OCI-LY3 (cell line): ENCODE data around the gene ACYP2.
"Not testable (repeated sequence)": the region's sequence is repeated elsewhere in the genome, so short reads cannot be mapped to it uniquely, and the experiment has no call there.

ENCODE experiments used
- H2AFZ ChIP-seq: fragments of 200-600, 300-600 bp; shearing (Covaris generic); 2 replicates; pipeline ENCODE4 v1.6.0; 2014; ENCODE audit warnings: antibody characterized with exemption, low read depth, low read length
- H3K27ac ChIP-seq: fragments of 200-600, 300-600 bp; sonication (generic); 2 replicates; pipeline ENCODE4 v1.5.1; 2014; ENCODE audit warnings: mild to moderate bottlenecking, low read length, moderate library complexity, mixed read lengths
- H3K27me3 ChIP-seq: fragments of 200-600, 300-600 bp; sonication (generic); 2 replicates; pipeline ENCODE4 v1.6.1; 2014; ENCODE audit warnings: low read depth, low read length, mixed read lengths
- H3K36me3 ChIP-seq: fragments of 200-600, 300-600 bp; sonication (generic); replicated peaks from 2 replicates; pipeline ENCODE3; 2014; ENCODE audit warnings: low read depth, low read length, mixed read lengths
- H3K4me1 ChIP-seq: fragments of 300-600, 200-600 bp; sonication (generic); 2 replicates; pipeline ENCODE4 v1.6.1; 2014; ENCODE audit warnings: low read length, mixed read lengths
- H3K4me2 ChIP-seq: fragments of 200-600, 300-600 bp; sonication (generic); 2 replicates; pipeline ENCODE4 v1.6.1; 2014; ENCODE audit warnings: low read length, mixed read lengths
- H3K4me3 ChIP-seq: fragments of 300-600, 200-600 bp; sonication (generic); 2 replicates; pipeline ENCODE4 v1.5.1; 2014; ENCODE audit warnings: antibody characterized with exemption, mild to moderate bottlenecking, low read length, moderate library complexity
- H3K79me2 ChIP-seq: fragments of 300-600, 200-600 bp; shearing (Covaris generic); 2 replicates; pipeline ENCODE4 v1.6.1; 2014; ENCODE audit warnings: mild to moderate bottlenecking, low read length, mixed read lengths
- H3K9ac ChIP-seq: fragments of 300-600, 200-600 bp; shearing (Covaris generic); 2 replicates; pipeline ENCODE4 v1.6.0; 2014; ENCODE audit warnings: mild to moderate bottlenecking, low read length, moderate library complexity
- H3K9me3 ChIP-seq: fragments of 200-600, 300-600 bp; shearing (Covaris generic); 2 replicates; pipeline ENCODE4 v1.6.1; 2014; ENCODE audit warnings: low read length, mixed read lengths; ENCODE audit not compliant: insufficient read depth
- H4K20me1 ChIP-seq: fragments of 200-600, 300-600 bp; sonication (generic); 2 replicates; pipeline ENCODE4 v1.6.1; 2016; ENCODE audit warnings: low read length, mixed read lengths; ENCODE audit not compliant: insufficient read depth
- CTCF ChIP-seq: fragments of 200-600, 300-600 bp; sonication (generic); IDR thresholded peaks from 2 replicates; pipeline ENCODE4 v1.5.1; 2014; ENCODE audit warnings: antibody characterized with exemption, low read length, low read depth
- EZH2phosphoT487 ChIP-seq: fragments of 200-600 bp; shearing (Covaris generic); IDR thresholded peaks from 2 replicates; pipeline ENCODE4 v1.6.1; 2018; ENCODE audit warnings: antibody characterized with exemption, mixed run types, low read depth

ACYP2 gene

GRCh38 chr2:54317973-54318372 lies 202.6 kb downstream of the ACYP2 start:
- Histone ChIP-seq H3K4me2 (no peak overlapping the region), H3K79me2 (no peaks in the 10 kb centered on the region), H2AFZ (no peak overlapping the region), H3K4me1 (no peaks in the 10 kb centered on the region), H3K27ac (no peak overlapping the region), H3K4me3 (no peak overlapping the region), H3K36me3 (no peaks in the 10 kb centered on the region), H3K27me3 (0 out of 2 replicates have a peak, but pooled peaks cover 4% of the 10 kb centered on the region), H3K9ac (no peak overlapping the region), H3K9me3 (peaks cover 11% of the 10 kb centered on the region; the same call in 1 of the 2 replicates), H4K20me1 (no peaks in the 10 kb centered on the region)
- TF ChIP-seq CTCF = no peak
- no peak for TF ChIP-seq EZH2phosphoT487

- Histone ChIP-seq H3K36me3 (no peaks in the 10 kb centered on the region), H3K27me3 (0 out of 2 replicates have a peak, but pooled peaks cover 4% of the 10 kb centered on the region), H3K9ac (no peak overlapping the region), H3K4me2 (no peak overlapping the region), H3K4me1 (no peaks in the 10 kb centered on the region), H3K27ac (no peak overlapping the region), H2AFZ (no peak overlapping the region), H3K9me3 (peaks cover 11% of the 10 kb centered on the region; the same call in 1 of the 2 replicates), H3K79me2 (no peaks in the 10 kb centered on the region), H3K4me3 (no peak overlapping the region), H4K20me1 (no peaks in the 10 kb centered on the region)
- TF ChIP-seq CTCF = no peak
- no peak for TF ChIP-seq EZH2phosphoT487
Observed at GRCh38 chr2:54318821-54319220, 203.4 kb downstream of the ACYP2 start.

- Histone ChIP-seq H3K27ac (no peak overlapping the region), H3K9ac (no peak overlapping the region), H3K4me1 (no peaks in the 10 kb centered on the region), H2AFZ (no peak overlapping the region), H3K9me3 (0 out of 2 replicates have a peak, but pooled peaks cover 2% of the 10 kb centered on the region), H3K79me2 (no peaks in the 10 kb centered on the region), H3K27me3 (0 out of 2 replicates have a peak, but pooled peaks cover 4% of the 10 kb centered on the region), H3K4me3 (no peak overlapping the region), H3K4me2 (no peak overlapping the region), H4K20me1 (no peaks in the 10 kb centered on the region), H3K36me3 (no peaks in the 10 kb centered on the region)
- TF ChIP-seq CTCF = no peak
- TF ChIP-seq EZH2phosphoT487 = no peak
Observed at GRCh38 chr2:54321047-54321446, 205.6 kb downstream of the ACYP2 start.

- H4K20me1 ChIP-seq, H3K36me3 ChIP-seq, H3K9me3 ChIP-seq, H3K27me3 ChIP-seq, H3K9ac ChIP-seq, H3K79me2 ChIP-seq, H3K4me1 ChIP-seq, H3K4me3 ChIP-seq, H3K27ac ChIP-seq, H2AFZ ChIP-seq, H3K4me2 ChIP-seq: not testable (repeated sequence)
Observed at GRCh38 chr2:54324517-54324916, 209.1 kb downstream of the ACYP2 start.

GRCh38 chr2:54325148-54325547 lies 209.7 kb downstream of the ACYP2 start:
- Histone ChIP-seq H3K9me3 (no peaks in the 10 kb centered on the region), H3K27ac (no peak overlapping the region), H3K27me3 (peaks cover 9% of the 10 kb centered on the region; the same call in 1 of the 2 replicates), H3K4me1 (peaks cover 4% of the 10 kb centered on the region), H3K9ac (no peak overlapping the region), H3K4me3 (no peak overlapping the region), H2AFZ (no peak overlapping the region), H3K79me2 (no peaks in the 10 kb centered on the region), H3K36me3 (no peaks in the 10 kb centered on the region), H4K20me1 (no peaks in the 10 kb centered on the region), H3K4me2 (no peak overlapping the region)
- TF ChIP-seq CTCF (no peak), EZH2phosphoT487 (no peak)
